Neural cell (in vitro differentiated cells): Measurements from ENCODE around the gene SRGAP3. TPM values are rescaled to one million over a fixed set of nuclear protein-coding genes. Genes with fewer than 3 reads are reported as not detected.

ENCODE experiments used
- H2AFZ ChIP-seq: fragments of 200-600, 300-800 bp; sonication (generic), shearing (Covaris generic); 2 replicates; pipeline ENCODE4 v1.6.0; 2014; ENCODE audit warnings: low read depth, mild to moderate bottlenecking, antibody characterized with exemption, low read length, moderate library complexity
- H3F3A ChIP-seq: fragments of 200-600 bp; shearing (Covaris generic); 2 replicates; pipeline ENCODE4 v1.6.1; 2016; ENCODE audit warnings: mild to moderate bottlenecking, moderate library complexity, mixed read lengths, antibody characterized with exemption, low read length; ENCODE audit not compliant: insufficient read depth, poor library complexity, severe bottlenecking
- H3K27ac ChIP-seq: fragments of 200-600, 300-800 bp; sonication (generic), shearing (Covaris generic); 2 replicates; pipeline ENCODE4 v1.5.1; 2014; ENCODE audit warnings: mild to moderate bottlenecking, low read length, moderate library complexity
- H3K27me3 ChIP-seq: fragments of 300-800, 200-600 bp; sonication (generic), shearing (Covaris generic); 2 replicates; pipeline ENCODE4 v1.6.0; 2014; ENCODE audit warnings: mild to moderate bottlenecking, low read depth, low read length, moderate library complexity; ENCODE audit not compliant: insufficient read depth
- H3K36me3 ChIP-seq: fragments of 300-800, 200-600 bp; sonication (generic), shearing (Covaris generic); 2 replicates; pipeline ENCODE4 v1.5.1; 2014; ENCODE audit warnings: mild to moderate bottlenecking, antibody characterized with exemption, low read length, moderate library complexity; ENCODE audit not compliant: insufficient read depth
- H3K4me2 ChIP-seq: fragments of 300-800, 200-600 bp; sonication (generic), shearing (Covaris generic); 2 replicates; pipeline ENCODE4 v1.6.0; 2014; ENCODE audit warnings: mild to moderate bottlenecking, low read length
- H3K4me3 ChIP-seq: fragments of 300-800, 200-600 bp; sonication (generic), shearing (Covaris generic); 2 replicates; pipeline ENCODE4 v1.5.1; 2014; ENCODE audit warnings: mild to moderate bottlenecking, low read length, moderate library complexity
- H3K79me2 ChIP-seq: fragments of 200-600 bp; shearing (Covaris generic); replicated peaks from 2 replicates; pipeline ENCODE4 v1.6.0; 2014; ENCODE audit warnings: mild to moderate bottlenecking, low read length, moderate library complexity; ENCODE audit not compliant: insufficient read depth
- H3K9ac ChIP-seq: fragments of 300-800, 200-600 bp; sonication (generic), shearing (Covaris generic); 2 replicates; pipeline ENCODE4 v1.6.1; 2016; ENCODE audit warnings: mild to moderate bottlenecking, low read length, mixed read lengths
- H3K9me2 ChIP-seq: fragments of 200-600 bp; shearing (Covaris generic); 2 replicates; pipeline ENCODE4 v1.6.1; 2016; ENCODE audit warnings: mild to moderate bottlenecking, low read length, mixed read lengths; ENCODE audit not compliant: insufficient read depth
- H3K9me3 ChIP-seq: fragments of 200-600, 300-800 bp; sonication (generic), shearing (Covaris generic); 2 replicates; pipeline ENCODE4 v1.6.1; 2016; ENCODE audit warnings: mild to moderate bottlenecking, mixed run types, low read length, moderate library complexity, mixed read lengths
- H4K20me1 ChIP-seq: fragments of 200-600 bp; shearing (Covaris generic); 2 replicates; pipeline ENCODE4 v1.6.1; 2016; ENCODE audit warnings: mild to moderate bottlenecking, mixed run types; ENCODE audit not compliant: insufficient read depth
- EP300 ChIP-seq: fragments of 450-650 bp; conservative IDR thresholded peaks from 2 replicates; pipeline ENCODE4 v1.6.1; 2014; ENCODE audit warnings: antibody characterized with exemption, mild to moderate bottlenecking, moderate library complexity; ENCODE audit not compliant: poor library complexity, severe bottlenecking
- EZH2 ChIP-seq: fragments of 200-600, 300-800 bp; shearing (Covaris generic), sonication (generic); IDR thresholded peaks from 2 replicates; pipeline ENCODE4 v1.6.1; 2014; ENCODE audit warnings: antibody characterized with exemption, low read length, borderline replicate concordance, mild to moderate bottlenecking; ENCODE audit not compliant: insufficient read depth, poor library complexity, severe bottlenecking
- MXI1 ChIP-seq: fragments of 450-650 bp; conservative IDR thresholded peaks from 2 replicates; pipeline ENCODE4 v1.6.1; 2014; ENCODE audit warnings: antibody characterized with exemption, mild to moderate bottlenecking; ENCODE audit not compliant: poor library complexity, severe bottlenecking
- POLR2AphosphoS5 ChIP-seq: IDR thresholded peaks from 2 replicates; pipeline ENCODE4 v1.6.1; 2012
- RAD21 ChIP-seq: fragments of 450-650 bp; conservative IDR thresholded peaks from 2 replicates; pipeline ENCODE4 v1.6.1; 2014; ENCODE audit warnings: antibody characterized with exemption, mild to moderate bottlenecking, moderate library complexity
- SMC3 ChIP-seq: fragments of 450-650 bp; conservative IDR thresholded peaks from 2 replicates; pipeline ENCODE4 v1.6.1; 2014; ENCODE audit warnings: antibody characterized with exemption, mild to moderate bottlenecking, moderate library complexity; ENCODE audit not compliant: poor library complexity
- TAF1 ChIP-seq: IDR thresholded peaks from 2 replicates; pipeline ENCODE4 v1.6.1; 2012; ENCODE audit warnings: low read depth
- polyA plus RNA-seq: library from polyadenylated mRNA; depleted of rRNA; stranded (reverse); fragments of >200 nt; gene quantifications from 2 replicates; pipeline ENCODE4 v1.2.3, GENCODE V29; 2014
- TF ChIP-seq, protein P1 (sequence below): IDR thresholded peaks from 2 replicates; pipeline ENCODE4 v1.6.1; 2012; ENCODE audit warnings: borderline replicate concordance
- TF ChIP-seq, protein P2 (sequence below): fragments of 450-650 bp; IDR thresholded peaks from 2 replicates; pipeline ENCODE4 v1.5.1; 2014; ENCODE audit warnings: antibody characterized with exemption, mild to moderate bottlenecking, moderate library complexity; ENCODE audit not compliant: poor library complexity, severe bottlenecking

Gene SRGAP3
- polyA plus RNA-seq, 1 donor from 2014 or later: 31.5 TPM

DNA sequence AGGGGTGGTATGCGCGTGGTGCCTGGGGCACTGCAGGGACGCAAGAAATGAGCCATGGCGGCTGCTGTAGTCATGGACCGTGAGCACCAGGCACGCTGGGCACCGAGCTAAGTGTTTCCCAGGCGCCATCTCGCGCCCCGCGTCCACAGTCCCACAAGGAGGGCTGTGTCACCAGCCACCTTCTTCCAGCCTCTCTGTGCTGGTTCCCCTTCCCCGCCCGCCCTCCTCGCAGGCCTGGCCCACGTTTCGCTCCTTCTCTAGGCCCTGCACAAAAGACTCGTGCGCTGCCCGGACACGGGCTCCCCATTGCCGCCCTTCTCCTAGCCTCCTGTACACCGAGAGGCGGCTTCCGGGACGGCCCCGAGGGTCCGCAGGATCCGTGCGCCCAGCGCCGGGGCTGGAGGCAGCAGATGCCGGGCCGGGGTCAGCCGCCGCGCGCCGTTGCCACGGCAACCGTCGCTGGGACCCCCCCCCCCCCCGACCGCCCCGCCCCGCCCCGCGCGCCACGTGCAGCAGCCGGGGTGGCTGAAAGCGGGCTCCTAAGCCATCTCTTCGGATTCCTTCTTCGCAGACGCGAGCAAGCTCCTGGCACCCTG, 113.4 kb downstream of the SRGAP3 start:
- H3K4me3 ChIP-seq: peak overlapping the region; percentile 62
- H3K9ac ChIP-seq: peak overlapping the region; percentile 27
- H3K27me3 ChIP-seq: no peaks in the 10 kb centered on the region
- peak; percentile 37 for TF ChIP-seq MXI1
- TF ChIP-seq, protein P1, sequence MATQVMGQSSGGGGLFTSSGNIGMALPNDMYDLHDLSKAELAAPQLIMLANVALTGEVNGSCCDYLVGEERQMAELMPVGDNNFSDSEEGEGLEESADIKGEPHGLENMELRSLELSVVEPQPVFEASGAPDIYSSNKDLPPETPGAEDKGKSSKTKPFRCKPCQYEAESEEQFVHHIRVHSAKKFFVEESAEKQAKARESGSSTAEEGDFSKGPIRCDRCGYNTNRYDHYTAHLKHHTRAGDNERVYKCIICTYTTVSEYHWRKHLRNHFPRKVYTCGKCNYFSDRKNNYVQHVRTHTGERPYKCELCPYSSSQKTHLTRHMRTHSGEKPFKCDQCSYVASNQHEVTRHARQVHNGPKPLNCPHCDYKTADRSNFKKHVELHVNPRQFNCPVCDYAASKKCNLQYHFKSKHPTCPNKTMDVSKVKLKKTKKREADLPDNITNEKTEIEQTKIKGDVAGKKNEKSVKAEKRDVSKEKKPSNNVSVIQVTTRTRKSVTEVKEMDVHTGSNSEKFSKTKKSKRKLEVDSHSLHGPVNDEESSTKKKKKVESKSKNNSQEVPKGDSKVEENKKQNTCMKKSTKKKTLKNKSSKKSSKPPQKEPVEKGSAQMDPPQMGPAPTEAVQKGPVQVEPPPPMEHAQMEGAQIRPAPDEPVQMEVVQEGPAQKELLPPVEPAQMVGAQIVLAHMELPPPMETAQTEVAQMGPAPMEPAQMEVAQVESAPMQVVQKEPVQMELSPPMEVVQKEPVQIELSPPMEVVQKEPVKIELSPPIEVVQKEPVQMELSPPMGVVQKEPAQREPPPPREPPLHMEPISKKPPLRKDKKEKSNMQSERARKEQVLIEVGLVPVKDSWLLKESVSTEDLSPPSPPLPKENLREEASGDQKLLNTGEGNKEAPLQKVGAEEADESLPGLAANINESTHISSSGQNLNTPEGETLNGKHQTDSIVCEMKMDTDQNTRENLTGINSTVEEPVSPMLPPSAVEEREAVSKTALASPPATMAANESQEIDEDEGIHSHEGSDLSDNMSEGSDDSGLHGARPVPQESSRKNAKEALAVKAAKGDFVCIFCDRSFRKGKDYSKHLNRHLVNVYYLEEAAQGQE: peak; percentile 31
- TF ChIP-seq, protein P2, sequence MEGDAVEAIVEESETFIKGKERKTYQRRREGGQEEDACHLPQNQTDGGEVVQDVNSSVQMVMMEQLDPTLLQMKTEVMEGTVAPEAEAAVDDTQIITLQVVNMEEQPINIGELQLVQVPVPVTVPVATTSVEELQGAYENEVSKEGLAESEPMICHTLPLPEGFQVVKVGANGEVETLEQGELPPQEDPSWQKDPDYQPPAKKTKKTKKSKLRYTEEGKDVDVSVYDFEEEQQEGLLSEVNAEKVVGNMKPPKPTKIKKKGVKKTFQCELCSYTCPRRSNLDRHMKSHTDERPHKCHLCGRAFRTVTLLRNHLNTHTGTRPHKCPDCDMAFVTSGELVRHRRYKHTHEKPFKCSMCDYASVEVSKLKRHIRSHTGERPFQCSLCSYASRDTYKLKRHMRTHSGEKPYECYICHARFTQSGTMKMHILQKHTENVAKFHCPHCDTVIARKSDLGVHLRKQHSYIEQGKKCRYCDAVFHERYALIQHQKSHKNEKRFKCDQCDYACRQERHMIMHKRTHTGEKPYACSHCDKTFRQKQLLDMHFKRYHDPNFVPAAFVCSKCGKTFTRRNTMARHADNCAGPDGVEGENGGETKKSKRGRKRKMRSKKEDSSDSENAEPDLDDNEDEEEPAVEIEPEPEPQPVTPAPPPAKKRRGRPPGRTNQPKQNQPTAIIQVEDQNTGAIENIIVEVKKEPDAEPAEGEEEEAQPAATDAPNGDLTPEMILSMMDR: no peak
- H3K4me2 ChIP-seq: peak overlapping the region; percentile 21
- H3F3A ChIP-seq: no peaks in the 10 kb centered on the region
- peaks cover 37% of the 10 kb centered on the region for H3K79me2 ChIP-seq
- peaks cover 4% of the 10 kb centered on the region for H4K20me1 ChIP-seq
- no peaks in the 10 kb centered on the region for H3K9me3 ChIP-seq
- no peaks in the 10 kb centered on the region for H3K36me3 ChIP-seq
- H2AFZ ChIP-seq: no peak overlapping the region
- H3K27ac ChIP-seq: no peak overlapping the region
- no peaks in the 10 kb centered on the region for H3K9me2 ChIP-seq

DNA sequence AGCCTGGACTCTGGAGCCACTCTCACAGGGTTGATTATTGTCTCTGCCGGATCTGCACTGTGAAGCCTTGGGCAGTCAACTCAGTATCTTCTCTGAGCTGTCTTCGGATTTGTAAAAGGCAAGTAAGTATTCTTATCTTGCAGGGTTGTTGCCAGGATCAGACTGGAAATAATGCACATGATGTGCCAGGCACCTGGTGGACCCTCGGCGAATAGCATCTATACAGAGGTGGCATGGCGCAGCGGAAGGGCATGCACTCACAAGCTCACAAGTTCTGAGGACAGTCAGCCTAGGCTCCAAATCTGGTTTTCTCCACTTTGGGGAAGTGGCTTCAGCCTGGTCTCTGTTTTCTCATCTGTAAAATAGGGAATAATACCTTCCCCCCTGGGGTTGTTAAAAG, 113.9 kb downstream of the SRGAP3 start:
- TF ChIP-seq EZH2: no peak
- TF ChIP-seq MXI1: no peak
- no peak for TF ChIP-seq POLR2AphosphoS5
- TF ChIP-seq TAF1: no peak
- TF ChIP-seq RAD21: no peak
- Histone ChIP-seq H2AFZ (no peak overlapping the region), H3K9ac (no peak overlapping the region), H3K9me2 (no peaks in the 10 kb centered on the region), H3K36me3 (no peaks in the 10 kb centered on the region), H4K20me1 (peaks cover 4% of the 10 kb centered on the region), H3K79me2 (peaks cover 39% of the 10 kb centered on the region), H3F3A (no peaks in the 10 kb centered on the region), H3K27me3 (no peaks in the 10 kb centered on the region), H3K4me2 (peak overlapping the region; percentile 21), H3K4me3 (peak overlapping the region; percentile 62), H3K9me3 (no peaks in the 10 kb centered on the region), H3K27ac (no peak overlapping the region)

DNA sequence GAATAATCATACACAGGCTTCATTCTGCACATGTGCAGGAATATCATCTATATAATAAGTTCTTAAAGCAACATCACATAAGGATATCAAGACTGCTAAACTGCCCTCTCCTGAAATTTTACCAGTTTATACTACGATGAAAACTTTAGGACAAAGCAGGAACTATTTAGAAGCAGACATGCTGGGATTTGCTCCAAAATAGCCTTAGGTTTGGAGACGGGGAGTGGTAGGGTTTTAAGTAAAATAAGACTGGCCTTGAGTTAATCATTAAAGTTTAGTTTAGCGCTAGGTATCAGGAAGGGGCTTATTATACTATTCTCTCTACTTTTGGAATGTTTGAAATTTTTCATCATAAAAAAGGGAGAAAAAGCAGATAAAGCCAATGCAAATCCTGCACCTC, 115.8 kb downstream of the SRGAP3 start:
- H3K9ac ChIP-seq: no peak overlapping the region
- H2AFZ ChIP-seq: no peak overlapping the region
- TF ChIP-seq EP300 (no peak), RAD21 (no peak), TAF1 (no peak), POLR2AphosphoS5 (no peak), EZH2 (no peak), SMC3 (no peak)
- TF ChIP-seq, protein P1: no peak
- TF ChIP-seq, protein P2: no peak
- no peak overlapping the region for H3K27ac ChIP-seq
- peaks cover 28% of the 10 kb centered on the region for H3K79me2 ChIP-seq
- H3K4me2 ChIP-seq: no peak overlapping the region
- H3K9me2 ChIP-seq: no peaks in the 10 kb centered on the region
- no peaks in the 10 kb centered on the region for H3K27me3 ChIP-seq
- H4K20me1 ChIP-seq: peaks cover 4% of the 10 kb centered on the region
- no peaks in the 10 kb centered on the region for H3F3A ChIP-seq
- no peak overlapping the region for H3K4me3 ChIP-seq
- H3K9me3 ChIP-seq: no peaks in the 10 kb centered on the region
- no peaks in the 10 kb centered on the region for H3K36me3 ChIP-seq
